ENCODE measurements around the gene SERPINA1. TPM values are rescaled to one million over a fixed set of nuclear protein-coding genes. Genes with fewer than 3 reads are reported as not detected.

Gene SERPINA1
- total and polyA plus RNA-seq, 10 of the 15 experiments (the other 5 are each of a cell fraction or from before 2014, with no cell fraction given), result 0.16 to 6.6 (median 0.53) TPM

DNA sequence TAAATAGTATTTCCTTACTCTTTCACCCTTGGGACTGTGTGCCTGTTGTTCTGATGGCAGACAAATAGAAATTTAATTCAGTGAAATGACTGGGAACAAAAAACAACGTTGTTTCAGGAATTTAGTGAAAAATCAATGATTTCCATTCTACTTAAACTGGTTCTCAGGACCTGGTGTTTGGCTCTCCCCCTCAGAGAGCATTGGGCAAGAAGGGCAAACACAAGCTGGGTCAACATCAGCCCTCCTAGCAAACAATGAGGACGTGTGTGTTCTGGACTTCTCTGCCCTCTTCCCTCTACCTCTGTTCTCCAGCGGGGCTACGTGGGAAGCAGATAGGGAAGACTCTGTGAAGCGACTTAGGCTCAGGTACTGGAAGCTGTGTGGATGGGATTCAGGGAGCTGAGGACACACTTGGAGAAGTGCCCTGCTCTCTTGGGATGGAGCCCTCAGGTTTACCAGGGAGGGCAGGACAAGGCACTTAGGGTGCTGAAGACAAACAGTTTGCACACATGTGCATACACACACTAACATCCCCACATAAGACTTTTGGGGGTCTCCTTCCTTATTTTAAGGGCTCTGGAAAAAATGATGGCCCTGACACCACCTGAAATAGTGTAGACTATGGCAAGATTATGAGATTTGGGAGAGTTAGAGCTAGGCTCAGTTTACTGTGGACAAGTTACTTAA, 7.6 kb upstream of the SERPINA1 start:
- in situ Hi-C loops (cut with MboI), result no loop called here
- ATAC-seq (no peak), DNase-seq (ENCODE audit: low read depth, low spot score) (no peak), FAIRE-seq (no peak)
- 22% methylated on average over 5 of the region's 5 CpGs for WGBS (ENCODE audit: insufficient coverage, insufficient replicate concordance, low lambda C conversion rate, missing lambda C conversion rate)
- H3K9ac ChIP-seq (ENCODE audit: control insufficient read depth, insufficient read depth, low read length), result no peak overlapping the region
- TF ChIP-seq RAD21 (IDR thresholded peaks at IDR 0.05; ENCODE audit: insufficient read depth, low read depth, low read length) (no peak), POLR2AphosphoS2 (IDR thresholded peaks at IDR 0.05; ENCODE audit: low read depth, low read length) (no peak), RELA (IDR thresholded peaks at IDR 0.05; ENCODE audit: borderline replicate concordance, partially characterized antibody) (no peak), SREBF2 (IDR thresholded peaks at IDR 0.05; ENCODE audit: low read length) (no peak), POLR2A (IDR thresholded peaks at IDR 0.05; ENCODE audit: low read depth, low read length) (no peak), ZNF207 (IDR thresholded peaks at IDR 0.05; ENCODE audit: borderline replicate concordance) (no peak), MEF2A (IDR thresholded peaks at IDR 0.05; ENCODE audit: insufficient read depth, low read depth, low read length) (no peak), ASH2L (IDR thresholded peaks at IDR 0.05; ENCODE audit: borderline replicate concordance, low read depth) (no peak), RCOR1 (conservative IDR thresholded peaks at IDR 0.05; ENCODE audit: low read depth, low read length) (no peak), RB1 (IDR thresholded peaks at IDR 0.05; ENCODE audit: borderline replicate concordance) (no peak), NFIC (IDR thresholded peaks at IDR 0.05; ENCODE audit: low read depth, low read length) (no peak)
- TF ChIP-seq, protein P1, sequence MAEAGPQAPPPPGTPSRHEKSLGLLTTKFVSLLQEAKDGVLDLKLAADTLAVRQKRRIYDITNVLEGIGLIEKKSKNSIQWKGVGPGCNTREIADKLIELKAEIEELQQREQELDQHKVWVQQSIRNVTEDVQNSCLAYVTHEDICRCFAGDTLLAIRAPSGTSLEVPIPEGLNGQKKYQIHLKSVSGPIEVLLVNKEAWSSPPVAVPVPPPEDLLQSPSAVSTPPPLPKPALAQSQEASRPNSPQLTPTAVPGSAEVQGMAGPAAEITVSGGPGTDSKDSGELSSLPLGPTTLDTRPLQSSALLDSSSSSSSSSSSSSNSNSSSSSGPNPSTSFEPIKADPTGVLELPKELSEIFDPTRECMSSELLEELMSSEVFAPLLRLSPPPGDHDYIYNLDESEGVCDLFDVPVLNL (IDR thresholded peaks at IDR 0.05; ENCODE audit: low read depth, low read length), result no peak
- TF ChIP-seq, protein P2, sequence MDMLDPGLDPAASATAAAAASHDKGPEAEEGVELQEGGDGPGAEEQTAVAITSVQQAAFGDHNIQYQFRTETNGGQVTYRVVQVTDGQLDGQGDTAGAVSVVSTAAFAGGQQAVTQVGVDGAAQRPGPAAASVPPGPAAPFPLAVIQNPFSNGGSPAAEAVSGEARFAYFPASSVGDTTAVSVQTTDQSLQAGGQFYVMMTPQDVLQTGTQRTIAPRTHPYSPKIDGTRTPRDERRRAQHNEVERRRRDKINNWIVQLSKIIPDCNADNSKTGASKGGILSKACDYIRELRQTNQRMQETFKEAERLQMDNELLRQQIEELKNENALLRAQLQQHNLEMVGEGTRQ (IDR thresholded peaks at IDR 0.05; ENCODE audit: borderline replicate concordance, low read depth, low read length), result no peak
- no peaks in the 10 kb centered on the region; the same call in 1 of the 2 replicates for H4K20me1 ChIP-seq (ENCODE audit: control insufficient read depth, insufficient read depth)
- H2AFZ ChIP-seq (ENCODE audit: control insufficient read depth, low read depth, low read length), result no peak overlapping the region
- SMC1A ChIA-PET (ENCODE audit: uncharacterized antibody, unreplicated experiment), result no interaction called here
- intact Hi-C loops (cut with micrococcal nuclease; ENCODE audit: unreplicated experiment), result no loop called here
- H3K4me3 ChIP-seq, result no peak overlapping the region
- no peak overlapping the region for H3K27ac ChIP-seq (ENCODE audit: control insufficient read depth, insufficient read depth)
- no peak overlapping the region for H3K4me2 ChIP-seq (ENCODE audit: control insufficient read depth, insufficient read depth)
- POLR2A ChIA-PET, result no interaction called here
- no peaks in the 10 kb centered on the region for H3K79me2 ChIP-seq (ENCODE audit: control insufficient read depth, insufficient read depth, low read length)
- BruUV-seq (replicated peaks), result no TSS peak
- RAD21 ChIA-PET (ENCODE audit: unreplicated experiment), result no interaction called here
- H3K9me3 ChIP-seq (replicated peaks; ENCODE audit: control insufficient read depth, insufficient read depth, low read length), result no peaks in the 10 kb centered on the region
- no peaks in the 10 kb centered on the region for H3K36me3 ChIP-seq (ENCODE audit: control insufficient read depth in 2 of 2, insufficient read depth in 2 of 2, low read length in 1 of 2)
- H3K4me1 ChIP-seq (ENCODE audit: control insufficient read depth, insufficient read depth, low read length), result no peaks in the 10 kb centered on the region; the same call in 1 of the 2 replicates
- CTCF ChIA-PET, result no interaction called here
- peaks cover 0 to 4% of the 10 kb centered on the region in 2 experiments; a peak in 1 of 4 replicates for H3K27me3 ChIP-seq (replicated peaks in 1 of 2; ENCODE audit: control insufficient read depth in 2 of 2, insufficient read depth in 2 of 2, low read length in 1 of 2)
